ENCODE results near the gene DES. TPM values are rescaled to one million over a fixed set of nuclear protein-coding genes. Genes with fewer than 3 reads are reported as not detected.

The DES gene
- total RNA-seq, 1 donor from 2014 or later, result 19.8 TPM

GRCh38 chr2:219448776-219449341, 30.7 kb downstream of the DES start:
- H3K27me3 Mint-ChIP-seq (ENCODE audit: low read depth), result no peaks in the 10 kb centered on the region
- H3K4me1 Mint-ChIP-seq (ENCODE audit: low read depth), result peaks cover 74% of the 10 kb centered on the region
- no peak for TF ChIP-seq CTCF (IDR thresholded peaks at IDR 0.05)
- H3K36me3 Mint-ChIP-seq (ENCODE audit: low read depth), result peaks cover 4% of the 10 kb centered on the region
- H3K27ac Mint-ChIP-seq (ENCODE audit: unreplicated experiment), result no peak overlapping the region
- no peaks in the 10 kb centered on the region for H3K9me3 Mint-ChIP-seq (ENCODE audit: low read depth)
- no peak for DNase-seq (ENCODE audit: low spot score)
- H3K4me3 Mint-ChIP-seq (ENCODE audit: unreplicated experiment), result no peak overlapping the region

- H3K4me1 Mint-ChIP-seq (ENCODE audit: low read depth), result peaks cover 75% of the 10 kb centered on the region
- peaks cover 7% of the 10 kb centered on the region for H3K36me3 Mint-ChIP-seq (ENCODE audit: low read depth)
- H3K9me3 Mint-ChIP-seq (ENCODE audit: low read depth), result no peaks in the 10 kb centered on the region
- no peak for TF ChIP-seq CTCF (IDR thresholded peaks at IDR 0.05)
- H3K27ac Mint-ChIP-seq (ENCODE audit: unreplicated experiment), result no peak overlapping the region
- DNase-seq (ENCODE audit: low spot score), result no peak
- H3K4me3 Mint-ChIP-seq (ENCODE audit: unreplicated experiment), result no peak overlapping the region
- H3K27me3 Mint-ChIP-seq (ENCODE audit: low read depth), result no peaks in the 10 kb centered on the region
These were observed 31.4 kb downstream of the DES start for GRCh38 chr2:219449609-219450008.

GRCh38 chr2:219451661-219452360, 33.6 kb downstream of the DES start:
- peaks cover 13% of the 10 kb centered on the region for H3K36me3 Mint-ChIP-seq (ENCODE audit: low read depth)
- no peak overlapping the region for H3K4me3 Mint-ChIP-seq (ENCODE audit: unreplicated experiment)
- DNase-seq (ENCODE audit: low spot score), result no peak
- H3K9me3 Mint-ChIP-seq (ENCODE audit: low read depth), result no peaks in the 10 kb centered on the region
- no peak for TF ChIP-seq CTCF (IDR thresholded peaks at IDR 0.05)
- peaks cover 58% of the 10 kb centered on the region for H3K4me1 Mint-ChIP-seq (ENCODE audit: low read depth)
- peak overlapping the region; percentile 98 for H3K27ac Mint-ChIP-seq (ENCODE audit: unreplicated experiment)
- no peaks in the 10 kb centered on the region for H3K27me3 Mint-ChIP-seq (ENCODE audit: low read depth)

- Mint-ChIP-seq H3K36me3 (ENCODE audit: low read depth) (peaks cover 13% of the 10 kb centered on the region), H3K4me1 (ENCODE audit: low read depth) (peaks cover 51% of the 10 kb centered on the region), H3K9me3 (ENCODE audit: low read depth) (no peaks in the 10 kb centered on the region), H3K27ac (ENCODE audit: unreplicated experiment) (peak overlapping the region; percentile 98), H3K27me3 (ENCODE audit: low read depth) (no peaks in the 10 kb centered on the region), H3K4me3 (ENCODE audit: unreplicated experiment) (peak overlapping the region; percentile 20)
- no peak for DNase-seq (ENCODE audit: low spot score)
- no peak for TF ChIP-seq CTCF (IDR thresholded peaks at IDR 0.05)
These were observed 34.5 kb downstream of the DES start for GRCh38 chr2:219452361-219453317.
